Suppressor macrophage (primary cell): ENCODE data around the gene LMTK3.
A peak's percentile ranks its signal among the peaks of the same experiment; 100 is the strongest.
"Not testable (repeated sequence)": the region's sequence is repeated elsewhere in the genome, so short reads cannot be mapped to it uniquely, and the experiment has no call there.

Experiments
- DNase-seq, 4 experiments: peaks; one replicate each; pipeline ENCODE4 v3.0.0-alpha.2; 2020 to 2022

LMTK3 gene

DNA sequence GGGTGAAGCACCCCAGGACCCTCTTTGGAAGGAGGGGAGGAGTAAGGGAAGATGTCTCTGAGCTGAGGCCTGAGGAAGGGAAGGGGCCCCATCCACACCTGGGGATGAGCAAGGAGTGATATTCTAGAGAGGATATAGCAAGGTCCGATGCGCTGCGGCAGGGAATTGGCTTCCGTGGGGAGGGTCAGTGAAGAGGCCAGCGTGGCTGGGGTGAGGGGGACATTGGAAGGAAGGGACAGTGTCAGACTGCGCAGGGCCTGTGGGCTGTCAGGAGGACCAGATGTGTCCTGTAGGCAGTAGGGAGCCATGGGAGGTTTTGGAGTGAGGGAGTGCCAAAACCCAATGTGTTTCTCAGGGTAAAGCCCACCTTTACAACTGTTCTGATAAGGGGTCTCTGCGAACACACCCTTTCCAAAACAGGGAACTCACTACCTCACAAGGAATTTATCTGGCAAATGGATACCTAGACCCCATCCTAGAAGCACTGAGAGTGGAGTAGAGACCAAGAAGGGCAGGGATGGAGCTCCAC, 3.7 kb downstream of the LMTK3 start:
- no peak for DNase-seq

DNA sequence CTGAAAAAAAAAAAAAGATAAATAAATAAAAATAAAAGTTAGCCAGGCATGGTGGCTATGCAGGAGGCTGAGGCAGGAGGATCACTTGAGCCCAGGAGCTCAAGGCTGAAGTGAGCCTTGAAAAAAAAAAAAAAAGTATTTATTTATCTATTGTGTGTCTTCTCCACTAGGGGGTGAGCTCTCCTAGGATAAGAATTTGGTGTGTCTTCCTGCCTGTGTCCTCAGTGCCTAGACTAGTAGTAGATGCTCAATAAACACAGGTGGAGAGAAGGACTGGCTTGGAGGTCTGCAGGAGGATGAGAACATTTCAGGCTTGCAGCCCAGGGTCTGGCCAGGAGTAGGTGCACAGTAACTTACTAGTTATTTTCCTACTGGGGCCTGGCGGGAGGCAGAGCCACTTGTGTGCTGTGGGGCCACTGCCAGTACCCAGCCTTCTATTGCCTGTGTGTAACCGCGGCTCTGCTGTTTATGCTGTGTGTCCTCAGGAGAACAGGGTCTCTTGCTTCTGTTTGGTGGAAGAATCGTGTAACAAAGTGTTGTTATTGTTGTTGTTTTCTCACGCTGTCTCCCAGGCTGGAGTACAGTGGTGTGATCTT, 5.4 kb downstream of the LMTK3 start:
- DNase-seq, result peak; percentile 35 to 82 (median 64)

GRCh38 chr19:48502350-48503018, 9.2 kb downstream of the LMTK3 start:
- no peak for DNase-seq

DNA sequence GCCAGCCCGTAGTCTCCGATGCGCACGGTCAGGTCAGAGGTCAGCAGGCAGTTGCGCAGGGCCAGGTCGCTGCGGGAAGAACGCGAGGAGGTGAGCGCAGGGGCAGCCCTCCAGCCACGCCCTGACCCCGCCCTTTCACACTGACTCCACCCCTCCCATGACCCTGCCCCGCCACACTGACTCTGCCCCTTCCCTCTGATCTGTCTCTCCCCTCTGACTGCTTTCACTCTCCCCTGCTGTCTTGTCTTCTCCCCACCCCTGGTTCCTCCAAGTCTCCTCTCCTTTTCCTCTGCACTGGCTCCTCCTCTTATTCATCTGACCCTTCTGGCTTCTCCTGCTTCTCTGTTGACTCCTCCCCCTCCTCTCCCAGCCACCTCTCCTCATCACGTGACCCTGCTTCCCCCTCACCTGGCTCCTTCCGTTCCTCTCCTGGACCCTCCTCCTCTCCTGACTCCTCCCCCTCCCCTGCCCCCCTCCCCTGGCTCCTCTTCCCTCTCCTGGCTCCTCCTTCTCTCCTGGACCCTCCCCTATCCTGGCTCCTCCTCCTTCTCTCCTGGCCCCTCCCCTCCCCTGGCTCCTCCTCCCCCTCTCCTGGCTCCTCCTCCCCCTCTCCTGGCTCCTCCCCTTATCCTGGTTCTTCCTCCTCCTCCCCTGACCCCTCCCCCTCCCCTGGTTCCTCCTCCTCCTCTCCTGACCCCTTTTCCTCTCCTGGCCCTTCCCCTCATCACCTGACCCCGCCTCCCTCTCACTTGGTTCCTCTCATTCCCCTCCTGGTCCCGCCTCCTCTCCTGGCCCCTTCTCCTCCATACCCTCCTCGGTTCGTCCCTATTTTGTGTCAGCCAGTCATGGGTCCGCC, 9.9 kb downstream of the LMTK3 start:
- DNase-seq, result peak; percentile 62 to 79 (median 66)

DNA sequence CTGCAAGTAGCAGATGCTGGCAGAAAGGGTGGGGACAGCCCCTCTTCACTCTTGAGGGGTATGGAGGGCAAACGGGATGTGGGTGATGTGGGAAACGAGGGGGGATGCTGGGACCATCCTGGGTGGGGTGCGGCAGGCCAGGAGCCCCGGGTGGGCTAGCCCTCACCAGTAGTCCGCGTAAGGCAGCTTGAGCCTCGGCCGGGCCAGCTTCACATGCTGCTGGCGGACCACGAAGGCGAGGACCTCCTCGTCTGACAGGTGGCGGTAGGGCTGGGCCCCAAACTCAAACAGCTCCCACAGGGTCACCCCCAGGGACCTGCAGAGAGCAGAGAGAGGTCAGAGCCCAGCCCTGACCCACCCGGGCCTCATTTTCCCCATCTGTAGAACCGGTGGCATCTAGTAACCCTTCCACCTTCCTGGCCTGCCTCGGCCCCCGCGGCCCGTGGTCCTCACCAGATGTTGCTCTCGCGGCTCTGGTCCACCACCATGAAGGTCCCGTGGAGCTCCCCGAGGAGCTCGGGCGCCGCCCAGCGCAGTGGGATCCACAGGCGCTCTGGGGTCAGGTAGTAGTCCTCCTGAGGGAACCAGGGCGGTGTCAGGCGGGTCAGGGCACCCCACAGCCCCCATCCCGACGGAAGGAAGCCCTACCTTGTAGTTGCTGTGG, 10.7 kb downstream of the LMTK3 start:
- no peak for DNase-seq

GRCh38 chr19:48499316-48500090, 12.1 kb downstream of the LMTK3 start:
- no peak for DNase-seq

- DNase-seq, result no peak
Measured at GRCh38 chr19:48498595-48499311, 12.9 kb downstream of the LMTK3 start.

DNA sequence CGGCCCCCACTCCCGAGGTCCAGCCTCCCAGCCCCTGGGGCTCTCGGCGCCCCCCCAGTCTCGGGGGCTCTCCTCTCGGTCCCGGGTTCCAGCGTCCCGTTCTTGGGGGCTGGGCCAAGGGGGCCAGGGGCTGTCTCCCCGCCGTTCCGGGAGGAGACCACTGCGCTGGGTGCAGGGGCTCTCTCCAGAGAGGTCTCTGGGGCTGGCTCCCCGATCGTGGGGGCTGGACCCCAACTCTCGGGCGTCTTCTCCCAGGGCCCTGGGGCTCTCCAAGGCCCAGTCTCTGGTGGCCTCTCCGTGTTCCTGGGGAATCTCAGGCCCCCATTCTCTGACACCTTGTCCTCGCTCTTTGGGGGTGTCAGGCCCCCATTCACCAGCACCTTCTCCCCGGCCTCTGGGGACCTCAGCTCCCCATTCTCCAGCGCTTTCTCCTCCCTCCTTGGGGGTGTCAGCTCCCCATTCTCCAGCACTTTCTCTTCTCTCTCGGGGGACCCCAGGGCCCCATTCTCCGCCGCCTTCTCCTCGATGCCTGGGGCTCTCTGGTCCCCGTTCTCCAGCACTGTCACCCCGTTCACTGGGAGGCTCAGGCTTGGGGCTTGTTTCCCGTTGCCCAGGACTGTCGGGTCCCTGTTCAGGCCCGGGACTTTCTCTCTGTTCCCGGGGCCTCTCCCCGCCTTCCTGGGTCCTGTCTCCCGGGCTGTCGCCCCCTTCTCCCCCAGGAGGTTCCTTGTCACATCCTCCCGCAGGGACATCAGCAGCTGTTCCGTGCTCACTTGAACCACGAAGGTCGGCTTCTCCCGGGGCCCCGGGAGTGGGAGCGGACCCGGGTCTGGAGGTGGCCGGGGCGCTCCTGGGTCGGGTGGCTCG, 13.7 kb downstream of the LMTK3 start:
- no peak for DNase-seq

- no peak for DNase-seq
Measured at GRCh38 chr19:48496959-48497727, 14.5 kb downstream of the LMTK3 start.

DNA sequence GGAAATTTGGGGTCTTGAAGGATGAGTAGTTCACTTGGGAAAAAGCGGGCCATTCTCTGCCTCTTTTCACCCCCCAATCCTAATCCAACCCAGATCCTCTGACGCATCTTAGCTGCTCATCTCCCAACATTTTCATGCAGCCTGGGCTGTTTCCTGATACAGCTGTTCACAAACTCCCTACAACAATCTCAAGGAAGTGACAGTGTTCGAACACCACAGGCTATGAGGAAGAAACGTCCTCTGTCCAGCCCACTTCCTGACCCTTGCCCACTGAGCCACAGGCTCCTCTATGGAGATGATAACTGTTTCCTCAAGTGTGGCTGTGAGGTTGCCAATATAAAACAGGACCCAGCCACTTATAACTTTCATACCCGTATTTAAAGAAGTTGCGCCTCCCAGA, 16.2 kb downstream of the LMTK3 start:
- peak; percentile 68 to 81 (median 74) for DNase-seq

- DNase-seq, result no peak
Measured at GRCh38 chr19:48493718-48494401, 17.8 kb downstream of the LMTK3 start.

GRCh38 chr19:48492925-48493717, 18.5 kb downstream of the LMTK3 start:
- DNase-seq, result peak; percentile 97

DNA sequence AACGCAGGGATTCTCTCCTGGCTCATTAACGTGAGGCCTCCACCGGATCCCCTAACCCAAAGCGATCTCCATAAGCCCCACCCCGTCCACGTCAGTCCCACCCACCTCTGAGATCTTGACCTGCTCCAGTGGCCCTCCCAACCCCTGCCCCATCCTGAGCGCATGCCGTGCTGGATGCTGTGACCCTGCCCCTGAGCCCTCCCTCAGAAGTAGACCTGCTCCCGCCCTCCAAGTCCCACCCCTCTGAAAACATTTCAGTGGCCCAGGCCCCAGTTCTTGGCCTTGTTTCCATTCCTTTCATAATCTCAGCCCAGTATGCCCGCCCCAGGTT, 19.9 kb downstream of the LMTK3 start:
- no peak for DNase-seq

- DNase-seq, result peak in 2 of 4 experiments; percentile 42 to 47
Measured at GRCh38 chr19:48490981-48491792, 20.4 kb downstream of the LMTK3 start.

- peak; percentile 76 to 89 (median 86) for DNase-seq
Measured at GRCh38 chr19:48489608-48490216, 21.9 kb downstream of the LMTK3 start.

DNA sequence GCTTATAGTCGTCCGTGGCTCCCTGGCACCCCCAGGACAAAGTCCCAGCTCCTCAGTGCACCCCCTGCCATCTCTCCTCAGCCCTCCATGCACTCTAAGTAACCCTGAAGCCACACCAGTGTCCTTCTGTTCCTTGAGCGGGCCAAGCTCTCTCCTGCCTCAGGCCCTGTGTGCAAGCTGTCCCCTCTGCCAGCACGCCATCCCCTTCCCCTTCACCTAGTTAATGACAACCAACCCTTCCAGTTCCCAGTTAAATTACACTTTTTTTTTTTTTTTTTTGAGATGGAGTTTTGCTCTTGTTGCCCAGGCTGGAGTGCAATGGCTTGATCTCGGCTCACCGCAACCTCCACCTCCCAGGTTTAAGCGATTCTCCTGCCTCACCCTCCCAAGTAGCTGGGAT, 23.2 kb downstream of the LMTK3 start:
- DNase-seq, result not testable (repeated sequence)

GRCh38 chr19:48487948-48488347, 23.7 kb downstream of the LMTK3 start:
- DNase-seq, result no peak
